Raji (cell line): ENCODE data around the gene RASL11B.

Experiments used
- POLR2A ChIP-seq: IDR thresholded peaks from 2 replicates; pipeline ENCODE4 v1.6.1; 2011; ENCODE audit warnings: low read depth, low read length, control low read depth; ENCODE audit not compliant: insufficient read depth

RASL11B gene

GRCh38 chr4:52864793-52865192 lies 2.7 kb downstream of the RASL11B start:
- TF ChIP-seq POLR2A: no peak

DNA sequence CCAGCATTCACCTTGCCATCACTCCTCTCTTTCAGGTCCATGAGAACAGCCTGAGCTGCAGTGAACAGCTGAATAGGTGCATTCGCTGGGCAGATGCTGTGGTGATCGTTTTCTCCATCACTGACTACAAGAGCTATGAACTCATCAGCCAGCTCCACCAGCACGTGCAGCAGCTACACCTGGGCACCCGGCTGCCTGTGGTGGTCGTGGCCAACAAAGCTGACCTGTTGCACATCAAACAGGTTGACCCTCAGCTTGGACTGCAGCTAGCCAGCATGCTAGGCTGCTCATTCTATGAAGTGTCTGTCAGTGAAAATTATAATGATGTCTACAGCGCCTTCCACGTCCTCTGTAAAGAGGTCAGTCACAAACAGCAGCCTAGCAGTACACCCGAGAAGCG lies 3.2 kb downstream of the RASL11B start:
- TF ChIP-seq POLR2A: no peak

DNA sequence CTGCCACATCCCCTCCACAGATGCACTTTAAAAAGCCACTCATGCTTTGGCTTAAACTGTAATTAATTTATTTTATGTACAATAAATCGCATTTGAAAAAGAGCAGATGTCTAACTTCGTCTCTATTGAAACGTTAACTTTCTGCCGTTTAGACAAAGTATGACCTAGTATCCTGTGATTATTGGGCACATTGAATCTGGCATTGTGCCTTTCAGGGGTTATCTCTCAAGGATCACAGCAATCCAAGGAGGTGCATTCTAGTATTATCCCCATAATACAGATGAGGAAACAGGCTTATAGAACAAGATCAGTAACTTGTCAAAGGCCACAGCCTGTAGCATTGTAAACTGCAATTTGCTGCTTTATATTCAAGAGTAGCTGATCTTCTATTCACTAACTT lies 4.6 kb downstream of the RASL11B start:
- TF ChIP-seq POLR2A: no peak

DNA sequence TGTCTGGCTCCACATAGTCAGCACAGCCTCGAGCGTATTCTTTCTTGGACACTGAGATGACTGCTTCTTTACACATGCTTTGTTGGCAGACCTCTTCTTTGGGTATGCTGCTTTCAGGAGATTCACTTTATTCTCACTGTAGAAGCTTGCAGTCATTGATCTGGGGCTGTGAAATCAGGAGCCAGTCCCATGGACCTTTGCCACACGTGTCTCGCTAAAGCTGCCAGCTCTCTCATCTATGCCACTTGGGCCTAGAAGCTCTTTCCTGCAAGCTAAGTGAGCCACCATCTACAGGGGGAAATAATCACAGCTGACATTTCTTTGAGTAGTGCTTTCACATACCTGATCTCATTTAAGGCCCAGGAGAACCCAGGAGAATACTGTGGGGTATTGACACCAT lies 5.0 kb downstream of the RASL11B start:
- TF ChIP-seq POLR2A: no peak

DNA sequence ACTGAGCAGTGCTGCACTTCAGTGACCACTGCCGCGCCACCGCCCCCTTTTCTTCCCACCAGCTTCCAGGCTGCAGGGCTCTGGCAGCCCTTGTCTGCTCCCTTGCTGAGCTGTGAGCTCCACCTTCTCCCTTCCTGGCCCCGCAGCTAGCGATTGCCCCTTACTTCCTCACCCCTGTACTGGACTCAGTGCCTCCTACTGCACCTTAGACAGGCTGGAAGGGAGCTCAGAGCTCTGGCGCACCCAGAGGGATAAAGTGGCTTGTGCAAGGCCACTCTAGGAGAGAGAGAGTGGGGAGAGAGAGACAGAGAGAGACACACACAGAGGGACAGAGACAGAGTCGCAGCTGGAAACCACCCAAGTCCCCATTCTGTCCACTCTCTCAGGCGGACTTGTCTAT lies 6.0 kb downstream of the RASL11B start:
- TF ChIP-seq POLR2A: no peak

- no peak for TF ChIP-seq POLR2A
These were observed 7.1 kb downstream of the RASL11B start for GRCh38 chr4:52869196-52869595.

- TF ChIP-seq POLR2A: no peak
These were observed 7.5 kb downstream of the RASL11B start for GRCh38 chr4:52869656-52870055.

- no peak for TF ChIP-seq POLR2A
These were observed 8.1 kb downstream of the RASL11B start for GRCh38 chr4:52870225-52870624.

DNA sequence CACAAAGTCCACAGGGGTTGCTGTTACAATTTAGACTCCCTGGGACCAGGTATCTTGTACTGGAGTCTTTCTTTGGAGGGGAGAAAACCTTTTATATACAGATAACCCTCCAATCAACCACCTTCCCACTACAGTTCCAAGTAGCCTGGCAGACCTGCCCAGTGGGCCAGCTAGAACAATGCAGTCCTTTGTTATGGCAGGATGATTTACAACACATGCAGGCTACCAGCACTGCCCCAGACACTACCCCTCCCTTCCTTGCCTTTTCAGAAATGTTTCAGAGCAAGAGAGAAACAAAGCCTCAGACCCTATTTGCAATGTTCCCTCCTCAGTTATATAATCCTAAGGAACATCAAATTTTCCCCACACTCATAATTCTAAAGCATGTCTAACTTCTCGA lies 11.1 kb downstream of the RASL11B start:
- TF ChIP-seq POLR2A: no peak

GRCh38 chr4:52873861-52874343 lies 11.8 kb downstream of the RASL11B start:
- no peak for TF ChIP-seq POLR2A

DNA sequence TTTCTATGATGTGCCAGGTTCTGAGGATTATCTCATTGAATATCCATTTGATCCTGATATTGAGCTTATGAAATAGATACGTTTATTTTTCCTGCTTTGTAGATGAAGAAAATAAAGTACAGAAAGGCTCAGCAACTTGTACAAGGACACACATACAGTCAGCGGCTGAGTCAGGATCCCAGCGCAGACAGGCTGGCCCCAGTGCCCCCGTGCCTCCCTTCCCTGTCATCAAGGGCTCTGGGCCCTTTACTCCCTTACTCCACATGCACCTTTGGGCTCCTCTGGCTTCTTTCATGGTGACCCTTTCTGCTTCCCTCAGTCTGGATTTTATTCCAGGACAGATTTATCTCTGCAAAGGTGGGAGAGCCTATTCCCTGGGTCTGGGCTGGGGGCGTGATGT lies 12.8 kb downstream of the RASL11B start:
- no peak for TF ChIP-seq POLR2A

GRCh38 chr4:52876069-52876468 lies 14.0 kb downstream of the RASL11B start:
- TF ChIP-seq POLR2A: no peak

DNA sequence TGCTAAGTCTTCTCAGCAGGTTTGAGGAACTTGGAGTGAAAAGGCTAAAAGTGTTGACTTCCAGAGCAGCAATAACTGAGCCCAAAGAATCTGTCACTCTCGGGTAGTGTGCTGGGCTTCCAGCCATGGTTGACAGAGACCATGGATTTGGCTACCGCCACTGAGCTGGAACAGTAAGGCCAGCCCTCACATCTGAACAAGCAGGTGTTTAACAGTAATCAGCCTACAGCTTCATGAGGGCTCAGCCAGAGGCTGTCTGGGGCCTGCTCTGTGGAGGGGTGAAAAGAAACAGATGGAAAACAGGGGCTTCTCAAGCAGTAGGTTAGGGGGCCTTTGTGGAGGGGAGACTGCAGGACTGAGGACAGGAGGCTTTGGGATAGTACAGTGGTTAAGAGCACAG lies 14.9 kb downstream of the RASL11B start:
- no peak for TF ChIP-seq POLR2A

- TF ChIP-seq POLR2A: no peak
These were observed 15.6 kb downstream of the RASL11B start for GRCh38 chr4:52877694-52878093.

DNA sequence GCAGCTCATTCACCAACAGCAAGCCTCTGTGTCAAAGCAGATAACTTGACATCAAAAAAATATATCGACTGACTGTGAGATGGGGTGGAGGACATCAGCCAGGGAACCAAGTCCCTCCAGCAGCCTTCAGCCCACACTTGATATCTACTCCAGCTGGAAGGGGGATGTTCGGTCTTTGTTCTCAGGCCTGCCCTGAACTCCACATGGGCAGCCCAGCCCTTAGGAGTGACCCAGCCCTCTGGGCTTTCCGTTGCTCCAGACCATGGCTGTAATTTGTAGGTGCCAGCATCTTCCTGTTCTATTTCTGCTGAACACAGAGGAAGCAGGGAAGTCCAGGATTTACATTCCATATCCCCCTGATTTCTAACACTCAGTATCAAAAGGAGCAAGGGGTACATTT lies 17.4 kb downstream of the RASL11B start:
- TF ChIP-seq POLR2A: no peak

- no peak for TF ChIP-seq POLR2A
These were observed 18.9 kb downstream of the RASL11B start for GRCh38 chr4:52880994-52881393.

GRCh38 chr4:52883183-52883621 lies 21.1 kb downstream of the RASL11B start:
- TF ChIP-seq POLR2A: no peak

DNA sequence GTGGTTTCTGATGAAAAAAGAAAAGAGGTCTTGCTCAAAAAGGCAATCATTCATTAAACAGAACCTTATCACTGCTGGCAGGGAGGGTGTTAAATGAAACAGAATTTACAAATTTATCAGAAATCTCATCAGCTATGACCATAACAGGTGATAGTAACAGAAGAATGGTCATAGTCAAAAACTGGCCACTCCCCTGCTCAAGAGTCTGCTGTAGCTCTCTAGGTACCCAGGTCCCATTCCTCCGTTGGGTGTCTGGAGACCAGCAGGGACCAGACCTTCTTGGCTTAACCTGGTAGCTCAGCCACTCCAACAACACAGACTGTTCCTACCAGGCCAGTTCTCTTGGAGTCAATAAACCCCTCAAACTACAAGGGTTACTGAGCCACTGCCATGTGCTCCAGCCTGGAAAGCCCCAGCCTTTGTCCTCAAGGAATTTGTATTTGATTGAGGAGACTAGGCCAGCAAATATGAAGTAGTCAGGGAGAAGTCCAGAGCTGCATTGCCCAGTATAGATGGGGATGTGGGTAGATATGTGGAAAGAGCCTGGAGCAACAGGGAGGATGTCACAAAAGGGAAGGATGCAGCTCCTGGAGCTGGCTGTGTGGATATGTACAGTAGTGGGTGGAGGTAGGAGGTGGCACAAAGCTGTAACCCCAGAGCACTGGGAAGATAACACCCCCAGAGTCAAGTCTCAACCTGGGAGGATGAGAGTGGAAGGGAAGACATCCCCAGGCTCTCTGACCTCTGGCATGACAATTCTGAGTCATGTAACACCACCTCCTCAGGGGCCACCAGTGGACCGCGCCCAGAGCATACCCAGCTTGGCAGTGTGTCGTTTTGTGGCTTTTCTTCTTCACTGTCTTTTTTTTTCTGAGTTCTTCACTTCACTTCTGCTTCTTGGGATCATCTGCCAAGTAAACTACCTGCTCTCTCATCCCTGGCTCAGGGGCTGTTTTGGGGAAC lies 21.9 kb downstream of the RASL11B start:
- no peak for TF ChIP-seq POLR2A
